Stimulated activated CD8-positive, alpha-beta memory T cell treated with anti-CD3 and anti-CD28 coated beads, Interleukin-12 subunit alpha, Interleukin-12 subunit beta, amount 100 ng/mL, for 24 hours (primary cell): Measurements from ENCODE around the gene ABCC1.

Experiments used
- DNase-seq: peaks from one replicate; pipeline ENCODE4 v3.0.0-alpha.2; 2020; ENCODE audit errors: extremely low read depth

ABCC1 gene

DNA sequence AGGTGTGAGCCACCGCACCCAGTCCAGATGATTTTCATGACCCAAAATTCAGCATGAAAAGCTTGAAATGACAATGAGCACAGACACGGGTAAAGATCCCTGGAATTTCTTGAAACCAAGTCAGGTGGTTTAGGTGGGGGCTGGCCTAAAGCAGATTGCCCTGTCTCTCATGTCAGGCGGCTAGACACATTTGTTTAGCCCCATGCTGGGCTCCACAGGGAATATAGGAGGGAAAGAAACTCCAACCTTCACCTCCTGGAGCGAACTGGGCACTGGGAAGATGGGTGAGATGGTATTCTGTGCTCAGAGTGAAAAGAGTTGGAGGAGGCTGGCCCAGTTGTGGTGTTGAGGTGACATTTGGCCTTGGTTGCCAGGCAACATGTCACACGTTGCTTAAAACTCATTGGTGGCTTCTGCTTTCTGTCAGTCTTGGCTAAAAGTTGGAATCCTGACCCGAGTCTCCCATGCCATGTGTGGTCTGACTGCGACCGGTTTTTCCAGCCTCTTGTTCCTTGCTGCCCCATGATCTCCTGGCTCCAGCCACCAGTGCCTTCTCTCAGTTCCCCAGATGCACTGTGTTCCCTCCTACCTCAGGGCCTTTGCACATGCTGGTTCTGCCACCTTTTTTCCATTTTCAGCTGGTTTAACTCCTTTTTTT, 160.2 kb downstream of the ABCC1 start:
- DNase-seq, result no peak

- DNase-seq, result no peak
Measured at GRCh38 chr16:16110111-16110490, 160.7 kb downstream of the ABCC1 start.

- no peak for DNase-seq
Measured at GRCh38 chr16:16111639-16112038, 162.2 kb downstream of the ABCC1 start.

GRCh38 chr16:16112450-16113053, 163.1 kb downstream of the ABCC1 start:
- no peak for DNase-seq

- no peak for DNase-seq
Measured at GRCh38 chr16:16113076-16113475, 163.7 kb downstream of the ABCC1 start.

GRCh38 chr16:16116841-16117240, 167.4 kb downstream of the ABCC1 start:
- no peak for DNase-seq

DNA sequence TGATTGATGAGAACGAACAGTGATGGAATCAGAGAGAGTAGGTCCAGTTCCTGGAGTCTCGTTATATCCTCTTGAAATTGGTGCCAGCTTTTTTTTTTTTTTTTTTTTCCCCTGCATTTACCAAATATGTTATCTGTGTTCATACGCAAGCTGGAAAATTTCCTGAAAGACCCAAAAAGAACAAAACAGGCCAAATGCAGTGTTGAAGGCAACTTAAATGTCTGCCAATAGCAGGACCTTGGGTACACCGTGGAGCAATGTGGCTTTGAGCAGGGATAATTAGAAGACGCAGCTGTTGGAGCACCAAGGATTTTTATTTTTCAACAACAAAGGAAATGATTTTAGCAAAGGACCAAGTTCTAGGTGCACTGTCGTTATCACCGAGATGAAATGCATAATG, 168.9 kb downstream of the ABCC1 start:
- no peak for DNase-seq

GRCh38 chr16:16120044-16120381, 170.6 kb downstream of the ABCC1 start:
- DNase-seq, result no peak

DNA sequence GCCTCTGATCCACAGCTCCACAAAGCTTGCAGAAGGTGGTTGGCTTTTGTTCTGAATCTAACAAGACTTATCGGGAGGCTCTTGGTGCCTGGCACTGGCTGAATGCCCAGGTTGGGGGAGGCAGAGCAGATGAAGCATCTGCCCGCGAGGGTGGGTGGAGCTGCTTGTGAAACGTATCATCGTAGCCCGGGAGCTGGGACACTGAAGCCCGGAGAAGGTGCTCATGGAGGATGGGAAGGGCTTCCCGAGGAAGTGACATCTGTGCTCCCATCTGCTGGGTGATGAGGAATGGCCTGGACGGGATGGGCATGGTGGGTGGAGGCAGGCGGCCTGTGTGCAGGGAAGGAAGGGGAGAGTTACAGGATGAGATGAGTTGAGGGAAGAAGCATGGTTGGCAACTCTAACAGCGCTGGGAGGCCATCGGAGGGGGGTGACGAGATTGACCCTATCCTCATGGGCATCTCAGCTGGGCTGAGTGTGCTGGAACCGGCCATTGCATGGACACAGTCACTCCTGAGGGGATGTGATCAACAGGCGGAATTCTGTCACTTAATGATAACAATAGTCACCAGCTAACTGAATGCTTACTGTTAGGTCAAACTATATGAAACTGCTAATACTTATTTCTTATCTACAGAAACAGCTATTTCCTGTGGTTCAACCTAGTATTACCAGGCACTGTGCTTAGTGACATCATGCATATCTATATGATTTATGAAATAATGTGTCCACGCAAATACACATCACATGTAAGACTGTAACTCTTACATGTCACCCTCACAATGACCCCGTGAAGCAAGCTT, 171.2 kb downstream of the ABCC1 start:
- DNase-seq, result no peak

DNA sequence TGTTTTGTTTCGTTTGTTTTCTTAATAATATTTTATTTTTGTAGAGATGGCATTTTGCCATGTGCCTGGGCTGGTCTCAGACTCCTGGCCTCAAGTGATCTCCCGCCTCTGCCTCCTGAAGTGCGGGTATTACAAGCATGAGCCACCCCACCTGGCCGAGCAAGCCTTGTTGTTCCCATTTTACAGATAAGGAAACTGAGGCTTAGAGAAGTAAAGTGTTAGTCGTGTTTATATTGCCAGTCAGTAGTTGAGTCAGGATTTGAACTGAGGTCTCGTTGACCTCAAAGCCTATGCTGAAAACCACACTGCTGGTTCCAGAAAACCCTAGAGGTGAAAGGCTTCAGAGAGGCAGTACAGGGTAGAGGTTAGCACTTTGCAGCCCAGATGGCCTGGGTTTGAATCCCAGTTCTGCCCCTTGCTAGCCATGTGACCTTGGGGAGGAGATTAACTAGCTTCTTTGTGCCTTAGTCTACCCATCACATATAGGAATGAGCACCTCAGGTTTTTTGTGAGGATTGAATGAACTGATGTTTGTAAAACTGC, 171.8 kb downstream of the ABCC1 start:
- no peak for DNase-seq

DNA sequence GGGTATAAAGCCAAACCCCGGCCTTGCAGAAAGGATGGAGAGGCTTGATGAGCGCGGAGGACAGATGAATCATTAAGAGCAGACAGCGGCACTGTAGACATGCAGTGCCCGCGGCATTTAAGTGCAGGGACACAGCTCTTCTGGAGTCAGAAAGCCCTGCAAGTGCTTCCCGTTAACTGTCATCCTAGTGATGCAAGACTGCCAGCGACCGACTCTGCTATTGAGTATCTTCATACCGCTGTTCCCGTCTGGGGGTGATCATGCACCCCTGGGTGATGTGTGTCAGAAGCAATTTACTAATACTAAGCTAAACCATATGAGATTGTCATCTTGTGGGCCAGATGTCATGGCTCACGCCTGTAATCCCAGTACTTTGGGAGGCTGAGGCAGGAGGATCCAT, 172.8 kb downstream of the ABCC1 start:
- DNase-seq, result no peak

- DNase-seq, result no peak
Measured at GRCh38 chr16:16124438-16124837, 175.0 kb downstream of the ABCC1 start.

GRCh38 chr16:16124974-16125373, 175.6 kb downstream of the ABCC1 start:
- no peak for DNase-seq

DNA sequence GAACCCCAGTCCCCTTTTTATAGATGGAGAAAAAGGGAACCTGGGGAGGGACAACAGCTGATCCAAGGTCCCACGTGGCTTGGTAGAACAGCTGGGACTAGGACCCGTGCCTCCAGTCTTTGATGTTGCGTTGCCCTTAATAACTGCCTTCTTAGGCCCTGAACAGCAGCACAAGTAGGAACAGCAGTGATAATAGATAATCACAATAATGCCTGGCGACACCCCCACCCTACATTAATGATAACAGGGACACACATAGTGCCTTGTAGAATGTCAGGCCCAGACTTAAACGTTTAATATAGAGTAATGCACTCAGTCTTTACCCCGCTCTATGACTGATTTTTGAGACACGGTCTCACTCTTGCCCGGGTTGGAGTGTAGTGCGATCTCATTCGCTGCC, 177.5 kb downstream of the ABCC1 start:
- DNase-seq, result no peak

DNA sequence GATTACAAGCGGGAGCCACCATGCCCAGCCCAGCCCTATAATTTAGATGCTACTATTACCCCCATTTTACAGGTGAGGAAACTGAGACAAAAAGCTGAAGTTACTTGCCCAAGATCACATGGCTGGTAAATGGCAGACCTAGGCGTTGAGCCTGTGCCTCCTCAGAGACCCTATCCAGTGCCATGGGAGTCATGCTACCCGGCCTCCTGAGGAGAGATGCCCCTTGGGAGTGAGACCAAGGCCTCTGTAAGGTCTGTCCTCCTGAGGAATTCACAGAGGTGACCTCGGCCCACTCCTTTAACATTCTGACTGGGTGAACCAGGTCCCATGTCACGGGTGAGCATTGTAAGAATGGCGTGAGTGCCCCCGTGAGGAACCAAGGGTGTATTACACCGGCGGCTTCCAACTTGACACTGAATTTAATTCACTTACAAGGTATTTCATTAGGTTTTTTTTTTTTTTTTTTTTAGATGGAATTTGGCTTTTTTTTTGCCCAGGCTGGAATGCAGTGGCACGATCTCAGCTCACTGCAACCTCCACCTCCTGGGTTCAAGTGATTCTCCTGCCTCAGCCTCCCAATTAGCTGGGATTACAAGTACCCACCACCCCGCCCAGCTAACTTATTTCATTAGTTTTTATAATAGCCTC, 178.2 kb downstream of the ABCC1 start:
- DNase-seq, result peak; percentile 16

GRCh38 chr16:16131204-16131603, 181.8 kb downstream of the ABCC1 start:
- DNase-seq, result no peak

DNA sequence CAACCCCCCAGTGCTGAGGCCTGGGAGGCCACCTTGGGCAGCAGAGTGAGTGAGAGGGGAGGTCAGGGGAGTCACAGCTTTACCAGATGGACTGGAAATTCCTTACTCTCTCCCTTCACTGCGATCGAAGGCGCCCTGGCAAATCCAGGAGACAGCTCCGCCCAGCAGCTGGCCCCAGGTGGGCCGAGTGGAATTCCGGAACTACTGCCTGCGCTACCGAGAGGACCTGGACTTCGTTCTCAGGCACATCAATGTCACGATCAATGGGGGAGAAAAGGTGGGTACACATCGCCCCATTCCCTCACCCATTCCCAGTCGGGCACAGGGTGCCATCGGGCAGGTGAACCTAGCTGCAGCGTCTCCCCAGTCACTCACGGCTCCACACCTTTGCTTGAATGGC, 182.2 kb downstream of the ABCC1 start:
- no peak for DNase-seq

GRCh38 chr16:16133943-16134604, 184.7 kb downstream of the ABCC1 start:
- DNase-seq, result no peak

- DNase-seq, result no peak
Measured at GRCh38 chr16:16136588-16136987, 187.2 kb downstream of the ABCC1 start.

GRCh38 chr16:16137110-16137509, 187.7 kb downstream of the ABCC1 start:
- DNase-seq, result no peak

- no peak for DNase-seq
Measured at GRCh38 chr16:16138034-16138635, 188.7 kb downstream of the ABCC1 start.
